ENCODE data around the gene FADS2. TPM values are rescaled to one million over a fixed set of nuclear protein-coding genes. Genes with fewer than 3 reads are reported as not detected.

FADS2 gene
- total RNA-seq, 1 donor from 2014 or later: 402 TPM

DNA sequence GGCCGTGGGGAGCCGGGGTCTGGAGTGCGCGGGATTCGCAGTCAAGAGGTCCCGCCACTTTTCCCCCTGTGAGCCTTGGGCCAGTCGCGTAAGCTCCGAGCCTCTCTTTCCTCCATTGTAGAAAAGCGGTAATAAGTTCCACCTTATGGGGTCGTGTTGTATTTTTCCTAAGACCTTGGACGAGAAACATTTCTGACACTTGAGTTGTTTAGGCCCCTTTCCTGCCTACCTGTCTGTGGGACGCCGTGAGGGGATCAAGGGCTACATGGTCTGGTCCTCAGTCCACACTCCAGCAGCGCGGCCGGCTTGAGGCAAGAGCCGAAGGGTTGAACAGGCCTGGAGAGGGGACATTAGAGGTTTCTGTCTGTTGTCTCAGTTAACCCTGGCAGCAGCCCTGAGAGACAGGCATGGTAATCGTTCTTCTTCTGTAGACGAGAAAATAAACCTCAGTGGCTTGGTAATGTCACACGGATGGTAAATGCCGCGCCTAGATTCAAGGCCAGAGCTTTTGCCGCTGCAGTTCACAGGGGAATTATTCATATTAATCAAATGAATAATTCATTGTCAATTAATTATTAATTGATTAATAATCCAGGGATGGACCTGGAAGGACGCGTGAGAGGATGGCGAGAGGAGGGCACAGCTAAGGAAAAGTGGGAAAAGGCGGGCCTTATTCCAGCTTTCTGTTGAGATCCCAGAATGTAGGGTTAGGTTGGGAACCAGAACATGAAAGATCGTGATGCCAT is 34.8 kb upstream of the FADS2 start:
- Mint-ChIP-seq H3K27me3 (no peaks in the 10 kb centered on the region), H3K4me1 (ENCODE audit: low read depth) (peaks cover 13% of the 10 kb centered on the region), H3K36me3 (ENCODE audit: insufficient read depth) (peaks cover 10% of the 10 kb centered on the region), H3K27ac (peak overlapping the region; percentile 100), H3K9me3 (ENCODE audit: low read depth) (no peaks in the 10 kb centered on the region), H3K4me3 (ENCODE audit: low read depth) (peak overlapping the region; percentile 92)
- no peak for DNase-seq (ENCODE audit: low spot score, unreplicated experiment)
- TF ChIP-seq, protein P1, sequence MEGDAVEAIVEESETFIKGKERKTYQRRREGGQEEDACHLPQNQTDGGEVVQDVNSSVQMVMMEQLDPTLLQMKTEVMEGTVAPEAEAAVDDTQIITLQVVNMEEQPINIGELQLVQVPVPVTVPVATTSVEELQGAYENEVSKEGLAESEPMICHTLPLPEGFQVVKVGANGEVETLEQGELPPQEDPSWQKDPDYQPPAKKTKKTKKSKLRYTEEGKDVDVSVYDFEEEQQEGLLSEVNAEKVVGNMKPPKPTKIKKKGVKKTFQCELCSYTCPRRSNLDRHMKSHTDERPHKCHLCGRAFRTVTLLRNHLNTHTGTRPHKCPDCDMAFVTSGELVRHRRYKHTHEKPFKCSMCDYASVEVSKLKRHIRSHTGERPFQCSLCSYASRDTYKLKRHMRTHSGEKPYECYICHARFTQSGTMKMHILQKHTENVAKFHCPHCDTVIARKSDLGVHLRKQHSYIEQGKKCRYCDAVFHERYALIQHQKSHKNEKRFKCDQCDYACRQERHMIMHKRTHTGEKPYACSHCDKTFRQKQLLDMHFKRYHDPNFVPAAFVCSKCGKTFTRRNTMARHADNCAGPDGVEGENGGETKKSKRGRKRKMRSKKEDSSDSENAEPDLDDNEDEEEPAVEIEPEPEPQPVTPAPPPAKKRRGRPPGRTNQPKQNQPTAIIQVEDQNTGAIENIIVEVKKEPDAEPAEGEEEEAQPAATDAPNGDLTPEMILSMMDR (IDR thresholded peaks at IDR 0.05; ENCODE audit: unreplicated experiment): no peak

DNA sequence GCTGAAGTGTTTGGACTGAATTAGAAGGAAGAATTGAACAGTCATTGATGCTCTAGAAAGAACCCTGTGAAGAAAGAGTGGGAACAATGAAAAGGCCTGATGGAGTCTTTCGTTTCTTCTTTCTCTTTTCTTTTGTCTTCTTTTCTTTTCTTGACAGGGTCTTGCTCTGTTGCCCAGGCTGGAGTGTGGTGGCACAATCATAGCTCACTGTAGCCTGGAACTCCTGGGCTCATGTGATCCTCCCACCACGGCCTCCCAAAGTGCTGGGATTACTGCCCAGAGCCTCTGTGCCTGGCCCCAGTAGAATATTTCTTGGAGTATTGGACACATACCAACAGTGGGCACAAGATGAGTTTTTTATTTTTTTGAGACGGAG is 34.3 kb upstream of the FADS2 start:
- no peak for DNase-seq (ENCODE audit: low spot score, unreplicated experiment)
- H3K4me1 Mint-ChIP-seq (ENCODE audit: low read depth): peaks cover 13% of the 10 kb centered on the region
- peak overlapping the region; percentile 92 for H3K4me3 Mint-ChIP-seq (ENCODE audit: low read depth)
- TF ChIP-seq, protein P1 (IDR thresholded peaks at IDR 0.05; ENCODE audit: unreplicated experiment): no peak
- peaks cover 10% of the 10 kb centered on the region for H3K36me3 Mint-ChIP-seq (ENCODE audit: insufficient read depth)
- peak overlapping the region; percentile 100 for H3K27ac Mint-ChIP-seq
- H3K9me3 Mint-ChIP-seq (ENCODE audit: low read depth): no peaks in the 10 kb centered on the region
- no peaks in the 10 kb centered on the region for H3K27me3 Mint-ChIP-seq

DNA sequence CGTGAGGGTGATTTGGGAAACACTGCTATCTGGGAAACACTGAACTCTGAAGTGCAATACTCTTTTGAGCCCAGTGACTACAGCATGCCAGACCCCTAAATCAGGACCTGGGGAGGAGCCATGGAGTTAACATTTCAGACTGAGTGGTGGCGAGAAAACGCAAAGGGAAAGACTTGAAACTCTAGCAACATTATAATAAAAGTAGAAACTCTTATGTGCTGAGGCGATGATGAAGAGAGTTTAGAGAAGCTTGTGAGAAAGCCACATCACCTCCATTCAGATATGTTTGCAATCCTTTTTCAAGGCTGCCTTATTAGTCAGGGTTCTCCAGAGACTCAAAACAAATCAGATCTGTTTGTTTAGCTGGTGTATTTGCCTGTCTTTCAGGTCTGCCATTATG is 33.5 kb upstream of the FADS2 start:
- H3K27ac Mint-ChIP-seq: no peak overlapping the region
- no peak for DNase-seq (ENCODE audit: low spot score, unreplicated experiment)
- peaks cover 13% of the 10 kb centered on the region for H3K4me1 Mint-ChIP-seq (ENCODE audit: low read depth)
- H3K9me3 Mint-ChIP-seq (ENCODE audit: low read depth): no peaks in the 10 kb centered on the region
- peaks cover 8% of the 10 kb centered on the region for H3K36me3 Mint-ChIP-seq (ENCODE audit: insufficient read depth)
- TF ChIP-seq, protein P1 (IDR thresholded peaks at IDR 0.05; ENCODE audit: unreplicated experiment): no peak
- no peaks in the 10 kb centered on the region for H3K27me3 Mint-ChIP-seq
- peak overlapping the region; percentile 42 for H3K4me3 Mint-ChIP-seq (ENCODE audit: low read depth)

DNA sequence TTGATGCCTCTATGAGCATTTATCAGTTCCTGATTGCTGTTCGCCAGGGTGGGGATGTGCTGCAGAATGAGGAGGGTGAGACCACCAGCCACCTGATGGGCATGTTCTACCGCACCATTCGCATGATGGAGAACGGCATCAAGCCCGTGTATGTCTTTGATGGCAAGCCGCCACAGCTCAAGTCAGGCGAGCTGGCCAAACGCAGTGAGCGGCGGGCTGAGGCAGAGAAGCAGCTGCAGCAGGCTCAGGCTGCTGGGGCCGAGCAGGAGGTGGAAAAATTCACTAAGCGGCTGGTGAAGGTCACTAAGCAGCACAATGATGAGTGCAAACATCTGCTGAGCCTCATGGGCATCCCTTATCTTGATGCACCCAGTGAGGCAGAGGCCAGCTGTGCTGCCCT is 32.6 kb upstream of the FADS2 start:
- TF ChIP-seq, protein P1 (IDR thresholded peaks at IDR 0.05; ENCODE audit: unreplicated experiment): no peak
- Mint-ChIP-seq H3K4me3 (ENCODE audit: low read depth) (no peak overlapping the region), H3K4me1 (ENCODE audit: low read depth) (peaks cover 13% of the 10 kb centered on the region), H3K27me3 (no peaks in the 10 kb centered on the region), H3K27ac (no peak overlapping the region), H3K9me3 (ENCODE audit: low read depth) (no peaks in the 10 kb centered on the region), H3K36me3 (ENCODE audit: insufficient read depth) (peaks cover 8% of the 10 kb centered on the region)
- no peak for DNase-seq (ENCODE audit: low spot score, unreplicated experiment)

- Mint-ChIP-seq H3K36me3 (ENCODE audit: insufficient read depth) (peaks cover 10% of the 10 kb centered on the region), H3K27me3 (no peaks in the 10 kb centered on the region), H3K27ac (no peak overlapping the region), H3K4me3 (ENCODE audit: low read depth) (no peak overlapping the region), H3K4me1 (ENCODE audit: low read depth) (peaks cover 13% of the 10 kb centered on the region), H3K9me3 (ENCODE audit: low read depth) (no peaks in the 10 kb centered on the region)
- DNase-seq (ENCODE audit: low spot score, unreplicated experiment): no peak
- TF ChIP-seq, protein P1 (IDR thresholded peaks at IDR 0.05; ENCODE audit: unreplicated experiment): no peak
Measured at GRCh38 chr11:61795876-61796526, 32.1 kb upstream of the FADS2 start.

All from progenitor cell of endocrine pancreas (in vitro differentiated cells).